HG03575 (cell line): ENCODE measurements around the gene ERCC6L.
"Not testable (repeated sequence)": the region's sequence is repeated elsewhere in the genome, so short reads cannot be mapped to it uniquely, and the experiment has no call there.

Experiments
- ATAC-seq: cut with Tn5 transposase; IDR thresholded peaks from one replicate; pipeline ENCODE4 v1.9.1; 2021; ENCODE audit not compliant: unreplicated experiment, insufficient number of reproducible peaks, low FRiP score; ENCODE audit errors: extremely low read depth

ERCC6L gene

GRCh38 chrX:72253686-72254085, 14.9 kb upstream of the ERCC6L start:
- ATAC-seq = no peak

GRCh38 chrX:72247206-72247942, 8.5 kb upstream of the ERCC6L start:
- ATAC-seq = no peak

- no peak for ATAC-seq
Observed at GRCh38 chrX:72245461-72246089, 6.7 kb upstream of the ERCC6L start.

GRCh38 chrX:72243472-72243871, 4.6 kb upstream of the ERCC6L start:
- ATAC-seq = no peak

- ATAC-seq = no peak
Observed at GRCh38 chrX:72240976-72241375, 2.1 kb upstream of the ERCC6L start.

GRCh38 chrX:72238183-72238582, 644 bp downstream of the ERCC6L start:
- no peak for ATAC-seq

GRCh38 chrX:72236841-72237240, 2.0 kb downstream of the ERCC6L start:
- ATAC-seq = no peak

- ATAC-seq = no peak
Observed at GRCh38 chrX:72230290-72230689, 8.5 kb downstream of the ERCC6L start.

GRCh38 chrX:72220375-72220774, 18.5 kb downstream of the ERCC6L start:
- not testable (repeated sequence) for ATAC-seq

- ATAC-seq = no peak
Observed at GRCh38 chrX:72216973-72217372, 21.9 kb downstream of the ERCC6L start.

GRCh38 chrX:72208126-72208800, 30.6 kb downstream of the ERCC6L start:
- no peak for ATAC-seq

GRCh38 chrX:72207366-72207765, 31.5 kb downstream of the ERCC6L start:
- ATAC-seq = no peak

GRCh38 chrX:72205706-72206105, 33.1 kb downstream of the ERCC6L start:
- no peak for ATAC-seq

GRCh38 chrX:72203421-72203820, 35.4 kb downstream of the ERCC6L start:
- ATAC-seq = no peak

GRCh38 chrX:72202792-72203401, 35.9 kb downstream of the ERCC6L start:
- ATAC-seq = no peak

GRCh38 chrX:72201836-72202536, 36.8 kb downstream of the ERCC6L start:
- no peak for ATAC-seq

- no peak for ATAC-seq
Observed at GRCh38 chrX:72182924-72183323, 55.9 kb downstream of the ERCC6L start.

- ATAC-seq = peak; percentile 87
Observed at GRCh38 chrX:72181178-72182125, 57.4 kb downstream of the ERCC6L start, which contains the start of gene PIN4. Gene PIN4 (plus strand): TSS chrX:72181757. CDS start chrX:72181786, 29 bp downstream.
